ENCODE measurements around the gene C1orf115.

DNA sequence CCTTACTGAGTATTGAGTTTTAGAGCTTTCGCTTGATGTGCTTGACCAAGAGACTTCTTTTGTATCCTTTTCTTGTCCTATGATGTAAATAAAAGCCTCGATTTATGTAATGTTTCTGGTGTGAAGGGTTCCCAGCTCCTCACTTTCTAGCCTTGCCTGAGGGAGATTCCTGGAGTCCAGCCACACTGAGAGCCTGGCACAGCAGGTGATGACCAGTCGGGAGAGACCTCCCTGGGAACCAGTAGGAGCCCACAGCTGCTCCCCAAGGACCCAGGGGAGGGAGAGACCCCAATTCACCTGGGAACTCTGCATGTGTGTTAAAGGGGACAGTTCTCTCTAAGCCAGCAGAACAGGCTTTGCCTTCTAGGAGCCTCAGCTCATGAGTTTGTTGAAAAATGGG lies 8.9 kb downstream of the C1orf115 start:
- no peak for TF ChIP-seq GABPA (IDR thresholded peaks at IDR 0.05; ENCODE audit: low read depth)
- no peak for TF ChIP-seq EZH2phosphoT487 (IDR thresholded peaks at IDR 0.05; ENCODE audit: borderline replicate concordance, low read depth)
- TF ChIP-seq, protein P1, sequence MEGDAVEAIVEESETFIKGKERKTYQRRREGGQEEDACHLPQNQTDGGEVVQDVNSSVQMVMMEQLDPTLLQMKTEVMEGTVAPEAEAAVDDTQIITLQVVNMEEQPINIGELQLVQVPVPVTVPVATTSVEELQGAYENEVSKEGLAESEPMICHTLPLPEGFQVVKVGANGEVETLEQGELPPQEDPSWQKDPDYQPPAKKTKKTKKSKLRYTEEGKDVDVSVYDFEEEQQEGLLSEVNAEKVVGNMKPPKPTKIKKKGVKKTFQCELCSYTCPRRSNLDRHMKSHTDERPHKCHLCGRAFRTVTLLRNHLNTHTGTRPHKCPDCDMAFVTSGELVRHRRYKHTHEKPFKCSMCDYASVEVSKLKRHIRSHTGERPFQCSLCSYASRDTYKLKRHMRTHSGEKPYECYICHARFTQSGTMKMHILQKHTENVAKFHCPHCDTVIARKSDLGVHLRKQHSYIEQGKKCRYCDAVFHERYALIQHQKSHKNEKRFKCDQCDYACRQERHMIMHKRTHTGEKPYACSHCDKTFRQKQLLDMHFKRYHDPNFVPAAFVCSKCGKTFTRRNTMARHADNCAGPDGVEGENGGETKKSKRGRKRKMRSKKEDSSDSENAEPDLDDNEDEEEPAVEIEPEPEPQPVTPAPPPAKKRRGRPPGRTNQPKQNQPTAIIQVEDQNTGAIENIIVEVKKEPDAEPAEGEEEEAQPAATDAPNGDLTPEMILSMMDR (IDR thresholded peaks at IDR 0.05): no peak
- TF ChIP-seq EP300 (IDR thresholded peaks at IDR 0.05; ENCODE audit: borderline replicate concordance in 1 of 2, low read depth in 1 of 2, low read length in 1 of 2): no peak
- no peak for TF ChIP-seq RCOR1 (IDR thresholded peaks at IDR 0.05; ENCODE audit: low read length)
- no peak for TF ChIP-seq YY1 (IDR thresholded peaks at IDR 0.05; ENCODE audit: low read depth)
- TF ChIP-seq RFX5 (IDR thresholded peaks at IDR 0.05; ENCODE audit: low read length): no peak
- TF ChIP-seq, protein P2, sequence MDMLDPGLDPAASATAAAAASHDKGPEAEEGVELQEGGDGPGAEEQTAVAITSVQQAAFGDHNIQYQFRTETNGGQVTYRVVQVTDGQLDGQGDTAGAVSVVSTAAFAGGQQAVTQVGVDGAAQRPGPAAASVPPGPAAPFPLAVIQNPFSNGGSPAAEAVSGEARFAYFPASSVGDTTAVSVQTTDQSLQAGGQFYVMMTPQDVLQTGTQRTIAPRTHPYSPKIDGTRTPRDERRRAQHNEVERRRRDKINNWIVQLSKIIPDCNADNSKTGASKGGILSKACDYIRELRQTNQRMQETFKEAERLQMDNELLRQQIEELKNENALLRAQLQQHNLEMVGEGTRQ (IDR thresholded peaks at IDR 0.05; ENCODE audit: borderline replicate concordance, low read depth, low read length): no peak
- TF ChIP-seq RAD21 (IDR thresholded peaks at IDR 0.05; ENCODE audit: low read length): no peak
- TF ChIP-seq, protein P3, sequence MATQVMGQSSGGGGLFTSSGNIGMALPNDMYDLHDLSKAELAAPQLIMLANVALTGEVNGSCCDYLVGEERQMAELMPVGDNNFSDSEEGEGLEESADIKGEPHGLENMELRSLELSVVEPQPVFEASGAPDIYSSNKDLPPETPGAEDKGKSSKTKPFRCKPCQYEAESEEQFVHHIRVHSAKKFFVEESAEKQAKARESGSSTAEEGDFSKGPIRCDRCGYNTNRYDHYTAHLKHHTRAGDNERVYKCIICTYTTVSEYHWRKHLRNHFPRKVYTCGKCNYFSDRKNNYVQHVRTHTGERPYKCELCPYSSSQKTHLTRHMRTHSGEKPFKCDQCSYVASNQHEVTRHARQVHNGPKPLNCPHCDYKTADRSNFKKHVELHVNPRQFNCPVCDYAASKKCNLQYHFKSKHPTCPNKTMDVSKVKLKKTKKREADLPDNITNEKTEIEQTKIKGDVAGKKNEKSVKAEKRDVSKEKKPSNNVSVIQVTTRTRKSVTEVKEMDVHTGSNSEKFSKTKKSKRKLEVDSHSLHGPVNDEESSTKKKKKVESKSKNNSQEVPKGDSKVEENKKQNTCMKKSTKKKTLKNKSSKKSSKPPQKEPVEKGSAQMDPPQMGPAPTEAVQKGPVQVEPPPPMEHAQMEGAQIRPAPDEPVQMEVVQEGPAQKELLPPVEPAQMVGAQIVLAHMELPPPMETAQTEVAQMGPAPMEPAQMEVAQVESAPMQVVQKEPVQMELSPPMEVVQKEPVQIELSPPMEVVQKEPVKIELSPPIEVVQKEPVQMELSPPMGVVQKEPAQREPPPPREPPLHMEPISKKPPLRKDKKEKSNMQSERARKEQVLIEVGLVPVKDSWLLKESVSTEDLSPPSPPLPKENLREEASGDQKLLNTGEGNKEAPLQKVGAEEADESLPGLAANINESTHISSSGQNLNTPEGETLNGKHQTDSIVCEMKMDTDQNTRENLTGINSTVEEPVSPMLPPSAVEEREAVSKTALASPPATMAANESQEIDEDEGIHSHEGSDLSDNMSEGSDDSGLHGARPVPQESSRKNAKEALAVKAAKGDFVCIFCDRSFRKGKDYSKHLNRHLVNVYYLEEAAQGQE (IDR thresholded peaks at IDR 0.05; ENCODE audit: low read depth, low read length): no peak
